Parathyroid adenoma (tissue), 2 donors: ENCODE data around the gene KIF5A.

Experiments
- H2AFZ ChIP-seq: fragments of 300-600 bp; sonication (generic); one replicate; pipeline ENCODE4 v1.7.0; 2017; ENCODE audit warnings: antibody characterized with exemption, mild to moderate bottlenecking
- H3K27ac ChIP-seq: fragments of 300-600 bp; sonication (generic); one replicate; pipeline ENCODE4 v1.7.0; 2017
- H3K27me3 ChIP-seq: fragments of 300-600 bp; sonication (generic); one replicate; pipeline ENCODE4 v1.7.0; 2017; ENCODE audit warnings: low read length; ENCODE audit not compliant: control insufficient read depth, insufficient read depth
- H3K36me3 ChIP-seq: fragments of 300-600 bp; sonication (generic); one replicate; pipeline ENCODE4 v1.7.0; 2017; ENCODE audit warnings: low read length; ENCODE audit not compliant: control insufficient read depth, insufficient read depth
- H3K4me1 ChIP-seq: fragments of 300-600 bp; sonication (generic); one replicate; pipeline ENCODE4 v1.7.0; 2017; ENCODE audit warnings: control low read depth
- H3K4me2 ChIP-seq: fragments of 300-600 bp; sonication (generic); one replicate; pipeline ENCODE4 v1.7.0; 2017; ENCODE audit warnings: low read length
- H3K4me3 ChIP-seq: fragments of 300-600 bp; sonication (generic); one replicate; pipeline ENCODE4 v1.7.0; 2017; ENCODE audit warnings: low read depth, low read length
- H3K79me2 ChIP-seq: fragments of 300-600 bp; sonication (generic); one replicate; pipeline ENCODE4 v1.7.0; 2017; ENCODE audit warnings: control low read depth
- H3K9ac ChIP-seq: fragments of 300-600 bp; sonication (generic); one replicate; pipeline ENCODE4 v1.7.0; 2017; ENCODE audit warnings: mild to moderate bottlenecking
- H3K9me3 ChIP-seq: fragments of 300-600 bp; sonication (generic); one replicate; pipeline ENCODE4 v1.7.0; 2017; ENCODE audit warnings: low read length; ENCODE audit not compliant: control insufficient read depth
- TF ChIP-seq, protein P1 (sequence below): fragments of 300-600 bp; sonication (generic); IDR thresholded peaks from one replicate; pipeline ENCODE4 v1.7.0; 2017; ENCODE audit warnings: antibody characterized with exemption, mild to moderate bottlenecking
- donor health status: primary hyperparathyroidism.

KIF5A gene

DNA sequence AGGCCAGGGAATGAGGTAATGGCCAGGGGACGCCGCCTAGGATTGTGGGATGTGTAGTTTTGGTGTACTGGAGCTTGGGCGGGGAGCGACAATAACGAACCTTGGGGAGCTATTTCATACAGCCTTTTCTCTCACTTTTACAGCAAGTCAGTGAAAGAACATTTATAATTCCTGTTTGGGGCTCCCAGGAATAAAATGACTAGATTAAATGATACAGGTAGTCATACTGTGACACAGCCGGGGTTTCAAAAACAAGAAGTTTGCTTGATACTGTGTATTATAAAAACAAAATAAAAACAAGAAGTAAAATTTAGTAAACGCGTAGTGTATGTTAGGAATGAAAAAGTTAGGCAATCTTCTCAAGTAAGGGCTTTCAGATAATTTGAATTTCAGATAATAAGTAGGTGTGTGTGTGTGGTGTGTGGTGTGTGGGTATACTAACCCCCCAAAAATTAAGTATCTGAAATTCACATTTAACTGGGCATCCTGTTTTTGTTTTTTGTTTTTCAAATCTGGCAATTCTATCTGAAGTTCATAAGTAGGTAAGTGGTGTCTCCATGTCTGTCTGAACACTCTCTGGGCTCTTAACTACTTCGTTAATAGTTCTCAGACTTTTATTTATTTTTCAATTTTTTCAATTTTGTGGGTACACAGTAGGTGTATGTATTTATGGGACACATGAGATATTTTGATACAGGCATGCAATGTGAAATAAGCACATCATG, 2.4 kb upstream of the KIF5A start:
- H3K79me2 ChIP-seq, result peaks cover 19% of the 10 kb centered on the region
- H3K27me3 ChIP-seq, result no peaks in the 10 kb centered on the region
- peaks cover 13% of the 10 kb centered on the region for H3K4me1 ChIP-seq
- H3K4me3 ChIP-seq, result peak overlapping the region; percentile 100
- TF ChIP-seq, protein P1, sequence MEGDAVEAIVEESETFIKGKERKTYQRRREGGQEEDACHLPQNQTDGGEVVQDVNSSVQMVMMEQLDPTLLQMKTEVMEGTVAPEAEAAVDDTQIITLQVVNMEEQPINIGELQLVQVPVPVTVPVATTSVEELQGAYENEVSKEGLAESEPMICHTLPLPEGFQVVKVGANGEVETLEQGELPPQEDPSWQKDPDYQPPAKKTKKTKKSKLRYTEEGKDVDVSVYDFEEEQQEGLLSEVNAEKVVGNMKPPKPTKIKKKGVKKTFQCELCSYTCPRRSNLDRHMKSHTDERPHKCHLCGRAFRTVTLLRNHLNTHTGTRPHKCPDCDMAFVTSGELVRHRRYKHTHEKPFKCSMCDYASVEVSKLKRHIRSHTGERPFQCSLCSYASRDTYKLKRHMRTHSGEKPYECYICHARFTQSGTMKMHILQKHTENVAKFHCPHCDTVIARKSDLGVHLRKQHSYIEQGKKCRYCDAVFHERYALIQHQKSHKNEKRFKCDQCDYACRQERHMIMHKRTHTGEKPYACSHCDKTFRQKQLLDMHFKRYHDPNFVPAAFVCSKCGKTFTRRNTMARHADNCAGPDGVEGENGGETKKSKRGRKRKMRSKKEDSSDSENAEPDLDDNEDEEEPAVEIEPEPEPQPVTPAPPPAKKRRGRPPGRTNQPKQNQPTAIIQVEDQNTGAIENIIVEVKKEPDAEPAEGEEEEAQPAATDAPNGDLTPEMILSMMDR, result no peak
- no peaks in the 10 kb centered on the region for H3K9me3 ChIP-seq
- H2AFZ ChIP-seq, result peak overlapping the region; percentile 81
- H3K36me3 ChIP-seq, result no peaks in the 10 kb centered on the region
- no peak overlapping the region for H3K27ac ChIP-seq
- H3K4me2 ChIP-seq, result peak overlapping the region; percentile 61
- no peak overlapping the region for H3K9ac ChIP-seq

DNA sequence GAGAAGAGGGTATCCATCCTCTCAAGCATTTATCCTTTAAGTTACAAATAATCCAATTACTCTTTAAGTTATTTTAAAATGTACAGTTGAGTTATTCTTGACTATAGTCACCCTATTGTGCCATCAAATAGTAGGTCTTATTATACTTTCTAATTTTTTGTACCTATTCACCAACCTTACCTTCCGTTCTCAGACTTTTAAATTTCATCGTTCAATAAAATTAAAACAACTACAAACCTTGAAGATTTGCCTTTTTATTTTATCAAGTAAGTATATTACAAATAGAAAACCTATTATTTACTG, 1.9 kb upstream of the KIF5A start:
- TF ChIP-seq, protein P1, result no peak

DNA sequence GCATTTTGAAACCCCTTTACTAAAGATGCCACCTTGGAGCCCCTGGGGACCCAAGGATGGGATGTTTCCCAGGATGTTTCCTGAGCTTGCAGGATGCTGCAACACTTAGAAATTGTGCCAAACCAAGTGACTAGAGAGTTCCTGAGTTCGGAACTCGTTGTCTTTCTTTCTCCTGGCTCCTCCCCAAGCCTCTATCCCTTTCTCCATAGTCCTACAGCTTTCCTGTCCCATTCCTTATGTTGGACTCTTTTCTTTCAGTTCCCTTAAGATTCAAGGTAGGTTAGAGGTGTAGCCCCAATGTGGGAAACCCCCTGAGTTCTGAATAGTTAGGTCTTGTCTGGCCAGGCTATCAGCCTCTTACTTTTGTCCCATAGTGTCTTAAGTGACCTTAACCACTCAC, 1.4 kb upstream of the KIF5A start:
- no peak overlapping the region for H3K4me3 ChIP-seq
- no peaks in the 10 kb centered on the region for H3K36me3 ChIP-seq
- TF ChIP-seq, protein P1, result no peak
- H3K79me2 ChIP-seq, result peaks cover 19% of the 10 kb centered on the region
- H3K4me1 ChIP-seq, result peaks cover 13% of the 10 kb centered on the region
- no peaks in the 10 kb centered on the region for H3K27me3 ChIP-seq
- H3K27ac ChIP-seq, result no peak overlapping the region
- no peak overlapping the region for H2AFZ ChIP-seq
- no peak overlapping the region for H3K9ac ChIP-seq
- H3K9me3 ChIP-seq, result no peaks in the 10 kb centered on the region
- no peak overlapping the region for H3K4me2 ChIP-seq

More for the DNA sequence above, 1.9 kb upstream of the KIF5A start:
- Histone ChIP-seq H3K27ac (no peak overlapping the region), H3K4me2 (no peak overlapping the region), H3K9ac (no peak overlapping the region), H3K4me1 (peaks cover 13% of the 10 kb centered on the region), H3K9me3 (no peaks in the 10 kb centered on the region), H3K79me2 (peaks cover 19% of the 10 kb centered on the region), H3K4me3 (no peak overlapping the region), H3K36me3 (no peaks in the 10 kb centered on the region), H2AFZ (no peak overlapping the region), H3K27me3 (no peaks in the 10 kb centered on the region)

DNA sequence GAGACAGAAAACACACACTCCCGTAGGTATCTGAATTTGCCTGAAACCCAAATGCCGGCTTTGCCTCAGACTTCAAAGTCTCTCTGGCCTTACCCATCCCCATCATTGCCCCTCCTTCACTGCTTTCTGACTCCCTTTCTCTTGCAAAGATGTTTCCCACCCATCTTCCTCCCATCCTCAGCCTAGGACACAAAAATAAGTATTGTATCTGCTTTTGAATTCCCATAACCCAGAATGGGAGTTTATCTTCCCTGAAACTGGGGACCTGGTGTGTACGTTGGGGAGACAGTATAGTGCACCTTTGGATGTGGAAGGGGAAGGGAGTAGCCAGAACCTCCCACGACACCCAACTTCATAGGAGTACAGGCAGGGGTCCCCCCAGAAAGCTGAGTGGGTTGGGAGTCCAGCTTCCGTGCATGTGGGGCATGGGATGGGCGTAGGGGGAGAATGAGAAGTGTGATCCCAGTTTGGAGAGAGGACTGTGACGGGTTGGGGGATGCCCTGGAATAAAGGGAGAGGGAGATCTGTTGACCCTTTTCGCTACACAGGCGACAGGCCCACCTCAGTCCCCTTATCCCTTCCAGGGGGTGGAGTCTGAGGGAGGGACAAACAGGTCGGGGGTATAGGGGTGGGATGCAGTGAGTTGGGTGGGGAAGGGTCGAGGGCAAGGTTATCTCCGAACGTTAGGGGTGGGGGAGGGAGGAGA, 488 bp upstream of the KIF5A start:
- TF ChIP-seq, protein P1, result no peak
- peak overlapping the region; percentile 88 for H3K4me2 ChIP-seq
- H2AFZ ChIP-seq, result peak overlapping the region; percentile 96
- H3K27ac ChIP-seq, result no peak overlapping the region
- H3K4me1 ChIP-seq, result peaks cover 13% of the 10 kb centered on the region
- no peaks in the 10 kb centered on the region for H3K9me3 ChIP-seq
- H3K4me3 ChIP-seq, result peak overlapping the region; percentile 64
- no peaks in the 10 kb centered on the region for H3K27me3 ChIP-seq
- H3K9ac ChIP-seq, result no peak overlapping the region
- no peaks in the 10 kb centered on the region for H3K36me3 ChIP-seq
- H3K79me2 ChIP-seq, result peaks cover 19% of the 10 kb centered on the region
